Stimulated activated CD4-positive, alpha-beta T cell treated with anti-CD3 and anti-CD28 coated beads, Interleukin-12 subunit alpha, Interleukin-12 subunit beta, amount 100 ng/mL, for 4 hours (primary cell): Measurements from ENCODE around the gene SHQ1.
"Not testable (repeated sequence)": the region's sequence is repeated elsewhere in the genome, so short reads cannot be mapped to it uniquely, and the experiment has no call there.

Source experiments
- DNase-seq: peaks from one replicate; pipeline ENCODE4 v3.0.0-alpha.2; 2020

Gene SHQ1

GRCh38 chr3:72710471-72710870, 137.8 kb downstream of the SHQ1 start:
- DNase-seq, result not testable (repeated sequence)

DNA sequence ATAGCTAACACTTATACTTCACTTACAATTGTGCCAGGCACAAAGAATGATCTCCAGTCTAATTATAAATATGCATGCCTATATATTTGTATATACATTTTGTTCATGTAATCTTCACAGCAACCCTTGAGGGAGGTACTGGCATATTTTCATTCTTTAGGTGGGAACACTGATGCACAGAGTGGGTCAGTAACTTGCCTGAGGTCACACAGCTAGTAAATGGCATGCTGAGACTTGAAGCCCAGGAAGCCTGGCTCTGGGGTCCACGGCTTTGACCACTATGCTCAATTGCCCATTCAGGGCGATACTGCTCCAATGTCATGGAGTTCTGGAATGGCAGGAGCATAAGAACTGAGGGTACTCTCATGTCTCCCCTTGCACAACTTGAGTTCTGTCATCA, 139.8 kb downstream of the SHQ1 start:
- DNase-seq, result no peak

GRCh38 chr3:72702997-72703396, 145.2 kb downstream of the SHQ1 start:
- no peak for DNase-seq

- no peak for DNase-seq
Observed at GRCh38 chr3:72702390-72702789, 145.9 kb downstream of the SHQ1 start.

DNA sequence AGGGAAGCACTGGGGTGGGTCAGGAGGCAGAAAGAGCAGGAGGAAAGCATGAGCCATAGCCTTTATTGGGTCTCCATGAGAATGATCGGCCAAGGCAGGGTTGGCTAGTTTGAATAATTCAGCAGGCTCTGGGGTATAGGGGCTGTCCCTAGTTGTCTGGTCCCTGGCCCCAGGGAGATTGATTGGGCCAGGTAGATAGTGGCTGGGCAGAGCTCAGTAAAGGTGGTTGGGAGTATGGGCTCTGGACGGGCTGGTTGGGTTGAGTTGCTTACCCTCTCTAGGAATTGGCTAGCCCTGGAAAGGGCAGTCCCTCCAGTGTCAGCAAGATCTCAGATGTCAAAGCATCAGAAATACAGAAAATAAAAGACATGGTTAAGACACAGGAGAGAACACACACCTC, 148.1 kb downstream of the SHQ1 start:
- DNase-seq, result no peak

DNA sequence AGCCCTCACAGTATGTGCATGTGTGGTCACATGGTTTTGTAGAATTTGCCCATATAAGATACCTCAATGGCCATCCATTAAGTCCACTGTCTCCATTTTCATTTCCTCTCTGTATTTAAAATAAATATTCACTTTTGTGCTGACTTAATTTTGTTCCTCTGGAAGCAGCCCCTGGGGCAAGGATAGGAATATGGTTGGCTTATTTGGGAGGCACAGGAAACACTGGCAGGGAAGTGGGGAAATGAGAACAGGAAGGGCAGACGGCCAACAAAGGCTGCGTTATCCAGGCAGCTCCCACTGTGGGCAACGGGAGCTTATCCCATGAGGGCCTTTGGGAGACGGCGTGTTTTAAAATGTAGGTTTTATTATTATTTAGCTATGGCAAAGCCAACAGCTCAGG, 148.6 kb downstream of the SHQ1 start:
- no peak for DNase-seq
